ENCODE data around the gene GAN. TPM values are rescaled to one million over a fixed set of nuclear protein-coding genes. Genes with fewer than 3 reads are reported as not detected.

GAN gene
- total and polyA plus RNA-seq, 10 of the 15 experiments (the other 5 are each of a cell fraction or from before 2014, with no cell fraction given) = 0.42 to 8.4 (median 2.5) TPM

DNA sequence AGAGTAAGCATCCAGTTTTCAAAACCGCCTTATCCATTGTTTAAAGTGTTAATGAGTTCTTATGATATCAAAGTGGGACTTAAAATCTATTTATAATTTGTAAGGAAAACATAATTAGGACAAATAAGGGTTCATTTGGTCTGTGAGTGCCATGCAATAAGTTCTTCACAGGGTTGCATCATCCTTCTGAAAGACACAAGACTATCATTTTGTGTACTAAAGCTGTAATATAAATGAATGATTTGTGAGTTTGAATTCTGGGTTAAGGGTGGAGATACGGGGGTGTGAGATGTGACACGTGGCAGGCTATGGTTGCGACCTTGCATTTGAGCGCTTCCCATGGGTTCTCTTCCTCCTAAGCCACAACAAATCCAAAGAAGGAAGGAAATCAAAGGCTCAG, 6.8 kb downstream of the GAN start:
- Histone ChIP-seq H3K36me3 (ENCODE audit: control insufficient read depth in 2 of 2, insufficient read depth in 2 of 2, low read length in 1 of 2) (no peaks in the 10 kb centered on the region), H3K9me3 (replicated peaks; ENCODE audit: control insufficient read depth, insufficient read depth, low read length) (no peaks in the 10 kb centered on the region), H3K79me2 (ENCODE audit: control insufficient read depth, insufficient read depth, low read length) (peaks cover 1% of the 10 kb centered on the region), H3K27me3 (replicated peaks in 1 of 2; ENCODE audit: control insufficient read depth in 2 of 2, insufficient read depth in 2 of 2, low read length in 1 of 2) (no peaks in the 10 kb centered on the region), H4K20me1 (ENCODE audit: control insufficient read depth, insufficient read depth) (no peaks in the 10 kb centered on the region), H3K9ac (ENCODE audit: control insufficient read depth, insufficient read depth, low read length) (no peak overlapping the region), H3K4me1 (ENCODE audit: control insufficient read depth, insufficient read depth, low read length) (no peaks in the 10 kb centered on the region), H3K27ac (ENCODE audit: control insufficient read depth, insufficient read depth) (no peak overlapping the region), H2AFZ (ENCODE audit: control insufficient read depth, low read depth, low read length) (no peak overlapping the region), H3K4me3 (no peak overlapping the region), H3K4me2 (ENCODE audit: control insufficient read depth, insufficient read depth) (no peak overlapping the region)
- no peak for ATAC-seq
- intact Hi-C loops (cut with micrococcal nuclease; ENCODE audit: unreplicated experiment) = no loop called here
- 95% methylated on average over 5 of the region's 5 CpGs for WGBS (ENCODE audit: insufficient coverage, insufficient replicate concordance, low lambda C conversion rate, missing lambda C conversion rate)
- no peak for TF ChIP-seq STAT3 (IDR thresholded peaks at IDR 0.05; ENCODE audit: low read depth, low read length)
- no peak for TF ChIP-seq CREM (IDR thresholded peaks at IDR 0.05; ENCODE audit: low read depth)
- in situ Hi-C loops (cut with MboI) = no loop called here
- no TSS peak for BruUV-seq (replicated peaks)
- DNase-seq (ENCODE audit: low read depth, low spot score) = no peak
- ChIA-PET POLR2A (interaction anchor here (0.5 kb wide), 1 partner anchor 160 kb away, joined by 3 read pairs; no protein-coding TSS in a partner anchor), SMC1A (ENCODE audit: uncharacterized antibody, unreplicated experiment) (interaction anchor here (1.4 kb wide), 1 partner anchor 11 kb away, joined by 4 read pairs; no protein-coding TSS in a partner anchor), CTCF (no interaction called here), RAD21 (ENCODE audit: unreplicated experiment) (no interaction called here)
- FAIRE-seq = no peak

DNA sequence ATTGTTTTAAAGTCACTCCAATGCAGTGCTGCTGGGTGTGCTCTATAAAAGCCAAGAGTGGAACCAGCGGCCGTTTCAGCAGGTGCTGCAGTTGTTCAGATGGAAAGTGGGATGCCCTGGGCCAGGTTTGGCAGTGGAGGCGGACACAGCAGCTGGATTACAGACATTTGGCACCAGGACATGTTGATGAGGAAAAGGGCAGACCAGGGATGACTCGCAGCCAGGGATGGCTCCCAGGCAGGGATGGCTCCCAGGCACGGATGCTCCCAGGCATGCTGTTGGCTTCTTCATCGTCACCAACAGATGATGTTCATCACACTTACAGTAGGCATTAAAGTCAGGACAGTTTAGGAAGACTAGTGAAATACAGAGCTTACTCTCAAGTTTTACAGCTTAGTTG, 10.0 kb downstream of the GAN start:
- Histone ChIP-seq H3K27ac (ENCODE audit: control insufficient read depth, insufficient read depth) (no peak overlapping the region), H3K4me1 (ENCODE audit: control insufficient read depth, insufficient read depth, low read length) (no peaks in the 10 kb centered on the region), H3K4me3 (no peak overlapping the region), H2AFZ (ENCODE audit: control insufficient read depth, low read depth, low read length) (no peak overlapping the region), H3K79me2 (ENCODE audit: control insufficient read depth, insufficient read depth, low read length) (no peaks in the 10 kb centered on the region; the same call in none of the 2 replicates), H4K20me1 (ENCODE audit: control insufficient read depth, insufficient read depth) (no peaks in the 10 kb centered on the region), H3K36me3 (ENCODE audit: control insufficient read depth in 2 of 2, insufficient read depth in 2 of 2, low read length in 1 of 2) (no peaks in the 10 kb centered on the region), H3K27me3 (replicated peaks in 1 of 2; ENCODE audit: control insufficient read depth in 2 of 2, insufficient read depth in 2 of 2, low read length in 1 of 2) (no peaks in the 10 kb centered on the region), H3K9me3 (replicated peaks; ENCODE audit: control insufficient read depth, insufficient read depth, low read length) (no peaks in the 10 kb centered on the region), H3K9ac (ENCODE audit: control insufficient read depth, insufficient read depth, low read length) (no peak overlapping the region), H3K4me2 (ENCODE audit: control insufficient read depth, insufficient read depth) (no peak overlapping the region)
- WGBS (ENCODE audit: insufficient coverage, insufficient replicate concordance, low lambda C conversion rate, missing lambda C conversion rate) = 82% methylated on average over 6 of the region's 6 CpGs
- no TSS peak for BruUV-seq (replicated peaks)
- intact Hi-C loops (cut with micrococcal nuclease; ENCODE audit: unreplicated experiment) (no loop called here), in situ Hi-C loops (cut with MboI) (no loop called here)
- ChIA-PET SMC1A (ENCODE audit: uncharacterized antibody, unreplicated experiment) (no interaction called here), CTCF (no interaction called here), POLR2A (interaction anchor here (1.2 kb wide), 1 partner anchor 10 kb away, joined by 5 read pairs; the partner anchor contains the start of gene GAN), RAD21 (ENCODE audit: unreplicated experiment) (no interaction called here)
- ATAC-seq = no peak
- TF ChIP-seq KLF5 (IDR thresholded peaks at IDR 0.05; ENCODE audit: partially characterized antibody) = no peak
- DNase-seq (ENCODE audit: low read depth, low spot score) = no peak
- FAIRE-seq = no peak
